GM19372 (cell line): ENCODE data around the gene ZNF778.
A peak's percentile ranks its signal among the peaks of the same experiment; 100 is the strongest.
"Not testable (repeated sequence)": the region's sequence is repeated elsewhere in the genome, so short reads cannot be mapped to it uniquely, and the experiment has no call there.

Source experiments
- ATAC-seq: cut with Tn5 transposase; IDR thresholded peaks from one replicate; pipeline ENCODE4 v1.9.1; 2021; ENCODE audit warnings: mild to moderate bottlenecking, low read depth, moderate library complexity; ENCODE audit not compliant: unreplicated experiment

Gene ZNF778

DNA sequence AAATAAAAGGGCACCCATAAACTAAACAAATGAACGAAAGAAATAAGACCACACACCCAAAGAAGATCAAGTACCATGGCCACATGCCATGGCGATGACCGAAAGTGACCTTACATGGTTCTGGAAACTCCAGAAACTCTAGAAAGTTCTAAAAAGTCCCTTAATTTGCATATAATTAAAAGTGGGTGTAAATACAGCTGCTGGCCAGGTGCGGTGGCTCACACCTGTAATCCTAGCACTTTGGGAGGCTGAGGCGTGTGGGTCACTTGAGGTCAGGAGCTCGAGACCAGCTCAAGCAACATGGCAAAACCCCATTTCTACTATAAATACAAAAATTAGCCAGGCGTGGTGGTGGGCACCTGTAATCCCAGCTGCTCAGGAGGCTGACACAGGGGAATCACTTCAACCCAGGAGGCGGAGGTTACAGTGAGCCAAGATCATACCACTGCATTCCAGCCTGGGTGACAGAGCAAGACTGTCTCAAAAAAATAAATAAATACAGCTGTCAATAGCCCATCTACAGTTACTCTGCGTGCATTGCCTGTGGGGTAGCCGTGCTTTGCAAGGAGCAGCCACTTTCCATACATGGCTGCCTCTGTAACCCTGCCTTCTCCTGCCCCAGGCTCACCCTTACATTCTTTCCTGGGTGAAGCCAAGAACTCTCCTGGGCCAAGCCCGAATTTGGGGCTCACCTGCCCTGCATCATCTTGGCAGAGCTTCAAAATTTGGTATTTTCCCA is 7.2 kb upstream of the ZNF778 start:
- no peak for ATAC-seq

DNA sequence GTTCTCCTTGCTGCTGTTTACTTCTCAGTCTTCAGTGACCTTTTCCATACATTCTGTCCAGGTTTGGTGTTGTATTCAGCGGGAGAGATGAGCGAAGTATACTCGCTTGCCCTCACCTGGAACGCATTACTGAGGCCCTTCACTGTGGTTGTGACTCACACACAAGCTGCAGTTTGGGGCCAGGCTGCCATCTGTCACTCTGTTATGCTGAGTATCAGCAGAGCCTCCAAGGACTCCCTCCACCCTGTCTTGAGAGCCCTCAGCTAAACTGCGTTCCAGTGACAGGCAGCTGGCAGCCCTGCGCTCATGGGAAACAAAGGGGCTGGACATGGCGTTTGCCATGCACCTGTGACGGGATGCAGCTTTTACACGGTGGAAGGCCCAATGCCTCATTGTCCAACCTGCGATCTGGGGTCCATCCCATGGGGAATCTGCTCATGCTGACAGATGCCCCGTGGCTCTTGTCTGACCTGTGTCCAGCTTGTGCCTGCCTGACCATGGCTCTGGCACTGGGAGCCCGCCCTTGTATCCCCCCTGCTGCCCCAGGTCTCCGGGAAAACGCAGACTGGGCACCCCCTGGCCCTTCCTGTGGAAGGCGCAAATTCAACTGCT is 6.5 kb upstream of the ZNF778 start:
- ATAC-seq, result no peak

DNA sequence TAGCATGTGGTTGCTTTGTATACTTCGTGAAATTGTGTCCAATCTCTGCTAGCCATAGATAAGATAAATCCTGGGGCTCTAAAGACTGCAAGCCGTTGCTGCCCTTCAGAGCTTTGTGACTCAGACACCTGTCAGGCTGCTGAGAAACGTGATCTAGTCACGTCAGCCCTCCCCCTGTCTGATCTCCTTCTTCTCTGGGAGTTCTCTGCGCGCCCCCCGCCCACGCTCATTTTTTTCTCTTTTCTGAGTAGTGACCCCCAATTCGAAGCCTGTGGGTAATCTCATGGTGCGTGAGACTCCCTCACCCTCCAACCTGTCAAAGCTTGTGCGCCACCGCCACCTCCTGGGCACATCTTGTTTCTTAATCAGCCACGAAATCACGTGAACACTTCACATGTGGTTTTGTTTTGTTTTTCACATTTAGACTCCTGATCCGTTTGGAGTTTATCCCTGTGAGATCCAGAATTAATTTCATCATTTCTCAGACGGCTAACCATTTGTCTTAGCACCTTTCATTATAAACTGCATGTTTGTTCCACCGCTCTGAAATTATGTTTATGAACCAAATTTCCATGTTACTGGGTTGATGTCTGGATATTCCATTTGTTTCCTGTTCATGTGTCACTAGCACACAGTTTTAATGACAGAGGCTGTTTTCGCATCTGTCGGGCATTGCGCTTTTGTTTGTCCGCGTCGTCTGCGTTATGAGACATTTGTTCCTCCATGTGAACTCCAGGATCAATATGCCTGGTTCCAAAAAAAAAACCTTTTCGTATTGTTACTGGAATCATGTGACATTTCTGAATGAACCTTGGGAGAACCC is 977 bp upstream of the ZNF778 start:
- no peak for ATAC-seq

DNA sequence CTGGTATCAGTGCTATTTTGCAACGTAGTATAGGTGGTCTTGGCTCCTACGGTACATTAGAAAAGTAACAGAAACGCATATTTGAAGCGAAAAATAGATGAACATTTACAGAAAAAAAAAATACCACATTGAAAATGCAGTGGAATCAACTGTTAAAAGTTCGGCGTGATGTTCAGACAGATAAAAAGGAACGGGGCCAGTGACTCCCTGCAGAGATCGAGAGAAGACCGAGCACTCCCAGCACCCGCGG is 440 bp upstream of the ZNF778 start:
- no peak for ATAC-seq

DNA sequence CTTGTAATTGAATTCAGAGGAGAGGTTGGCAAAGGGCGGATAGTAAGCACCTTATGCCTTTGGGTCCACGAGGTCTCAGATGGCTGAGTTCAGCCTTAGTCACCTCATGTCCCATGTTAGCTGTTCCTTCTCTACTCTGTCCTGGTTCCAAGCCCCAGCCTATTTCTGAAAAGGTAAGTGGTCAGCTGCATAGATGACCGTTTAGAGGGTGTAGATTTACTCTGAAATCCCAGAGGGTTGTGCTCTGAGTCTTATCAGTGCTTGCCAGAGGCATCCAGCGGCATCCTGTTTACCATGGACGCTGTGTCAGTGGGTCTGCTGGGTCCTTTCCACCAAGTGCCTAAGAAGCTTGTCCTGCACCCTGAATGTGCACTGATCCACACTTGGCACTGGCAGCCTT is 1.9 kb downstream of the ZNF778 start:
- ATAC-seq, result no peak

DNA sequence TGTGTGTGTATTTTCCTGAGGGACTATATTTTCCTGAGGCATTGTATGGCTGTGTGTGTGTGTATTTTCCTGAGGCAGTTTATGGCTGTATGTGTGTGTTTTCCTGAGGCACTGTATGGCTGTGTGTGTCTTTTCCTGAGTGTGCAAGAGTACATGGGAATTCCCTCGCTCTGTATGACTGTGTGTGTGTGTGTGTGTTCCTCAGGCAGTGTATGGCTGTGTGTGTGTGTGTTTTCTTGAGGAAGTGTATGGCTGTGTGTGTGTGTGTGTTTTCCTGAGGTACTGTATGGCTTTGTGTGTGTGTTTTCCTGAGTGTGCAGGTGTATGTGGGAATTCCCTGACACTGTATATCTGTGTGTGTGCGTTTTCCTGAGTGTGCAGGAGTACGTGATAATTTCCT is 4.1 kb downstream of the ZNF778 start:
- no peak for ATAC-seq

DNA sequence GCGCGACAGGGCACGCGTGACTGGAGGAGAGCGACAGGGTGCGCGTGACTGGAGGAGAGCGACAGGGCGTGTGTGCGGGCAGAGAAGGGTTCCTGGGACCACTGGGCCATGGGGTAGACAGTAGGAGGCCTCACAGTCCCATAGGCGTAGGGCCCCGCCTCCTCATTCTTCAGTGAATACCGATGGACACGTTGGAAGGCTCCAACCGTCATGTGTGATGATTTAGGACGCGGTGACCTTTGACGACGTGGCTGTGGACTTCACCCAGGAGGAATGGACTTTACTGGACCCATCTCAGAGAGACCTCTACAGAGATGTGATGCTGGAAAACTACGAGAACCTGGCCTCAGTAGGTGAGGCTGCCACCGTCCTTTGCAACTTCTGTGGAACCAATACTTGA is 5.4 kb downstream of the ZNF778 start:
- ATAC-seq, result no peak

DNA sequence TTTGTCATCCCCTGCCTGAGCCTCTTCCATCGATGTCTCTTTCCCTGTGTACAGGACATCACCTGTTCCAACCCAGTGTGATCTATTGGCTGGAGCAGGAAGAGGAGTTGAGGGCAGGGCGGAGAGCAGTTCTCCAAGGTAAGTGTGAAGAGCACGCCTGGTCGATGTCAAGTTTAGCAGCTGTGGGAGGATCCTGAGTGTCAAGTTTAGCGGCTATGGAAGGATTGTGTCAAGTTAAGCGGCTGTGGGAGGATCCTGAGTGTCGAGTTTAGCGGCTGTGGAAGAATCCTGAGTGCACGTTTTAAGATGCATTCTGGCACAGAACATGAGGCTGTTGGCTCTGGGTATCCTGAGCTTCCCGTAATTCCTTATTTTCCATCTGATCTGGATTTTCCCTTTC is 7.2 kb downstream of the ZNF778 start:
- ATAC-seq, result no peak

DNA sequence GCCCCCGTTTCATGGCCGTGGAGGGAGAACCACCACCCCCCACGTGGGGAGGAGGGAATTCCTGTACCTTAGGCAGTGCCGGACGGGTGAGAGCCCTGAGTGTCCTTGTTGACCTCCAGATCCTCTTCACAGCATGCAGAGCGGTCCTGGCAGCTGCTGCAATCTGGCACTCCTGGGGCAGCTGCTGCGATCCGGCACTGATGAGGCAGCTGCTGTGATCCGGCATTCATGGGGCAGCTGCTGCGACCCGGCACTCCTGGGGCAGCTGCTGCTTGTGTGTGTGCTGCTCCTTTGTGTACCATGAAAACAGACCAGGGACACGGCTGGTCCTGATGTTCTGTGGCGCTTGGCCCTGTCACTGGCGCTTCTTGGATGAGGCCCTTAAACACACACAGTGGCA is 12.8 kb downstream of the ZNF778 start:
- ATAC-seq, result no peak

DNA sequence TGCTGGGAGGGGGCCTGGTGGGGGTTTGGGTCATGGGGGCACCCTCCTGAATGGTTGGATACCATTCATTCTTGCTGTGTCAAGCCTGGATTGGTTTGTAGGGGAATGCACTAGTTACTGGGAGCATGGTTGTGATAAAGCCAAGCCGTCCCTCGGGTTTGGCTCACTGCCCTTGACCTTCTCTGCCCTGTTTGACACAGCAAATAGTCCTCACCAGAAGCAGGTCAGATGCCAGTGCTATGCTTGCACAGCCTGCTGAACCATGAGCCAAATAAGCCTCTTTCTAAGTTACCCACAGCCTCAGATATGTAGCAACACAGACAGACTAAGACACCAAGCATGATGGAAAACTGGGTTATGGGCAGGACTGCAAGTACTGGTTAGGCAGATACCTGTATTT is 14.6 kb downstream of the ZNF778 start:
- ATAC-seq, result no peak

DNA sequence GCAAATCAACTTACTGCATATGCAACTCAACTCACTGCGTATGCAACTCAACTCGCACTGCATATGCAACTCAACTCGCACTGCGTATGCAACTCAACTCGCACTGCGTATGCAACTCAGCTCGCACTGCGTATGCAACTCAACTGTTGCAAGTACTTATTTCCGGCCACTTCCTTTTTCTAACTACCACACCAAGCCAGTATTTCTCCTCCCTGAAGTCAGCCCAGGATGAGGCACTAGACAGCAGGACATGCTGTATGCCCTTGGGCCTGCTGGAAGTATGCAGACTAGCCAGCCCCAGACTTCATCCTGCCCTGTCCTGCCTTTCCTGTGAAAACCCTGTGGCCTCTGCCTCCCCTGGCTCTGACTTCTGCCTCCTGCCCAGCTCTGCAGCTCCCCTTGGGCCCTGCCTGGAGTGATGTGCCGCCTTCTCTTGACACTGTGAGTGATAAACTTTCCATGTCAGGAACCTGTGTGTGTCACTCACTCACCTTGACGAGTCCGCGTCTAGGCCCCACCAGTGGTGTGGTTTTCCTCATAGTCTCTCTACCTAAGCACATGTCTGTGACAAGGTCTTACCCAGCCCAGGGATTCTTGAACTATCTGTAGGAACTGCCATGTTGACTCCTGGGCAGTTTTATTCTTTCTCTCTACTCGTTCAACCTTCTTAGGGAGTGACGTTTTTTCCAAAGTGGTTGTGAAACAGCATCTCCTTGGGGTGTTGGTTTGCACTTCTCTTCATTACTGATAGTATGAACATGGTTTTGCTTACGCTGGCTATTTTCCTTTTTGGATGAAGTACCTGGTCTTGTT is 16.4 kb downstream of the ZNF778 start:
- no peak for ATAC-seq

DNA sequence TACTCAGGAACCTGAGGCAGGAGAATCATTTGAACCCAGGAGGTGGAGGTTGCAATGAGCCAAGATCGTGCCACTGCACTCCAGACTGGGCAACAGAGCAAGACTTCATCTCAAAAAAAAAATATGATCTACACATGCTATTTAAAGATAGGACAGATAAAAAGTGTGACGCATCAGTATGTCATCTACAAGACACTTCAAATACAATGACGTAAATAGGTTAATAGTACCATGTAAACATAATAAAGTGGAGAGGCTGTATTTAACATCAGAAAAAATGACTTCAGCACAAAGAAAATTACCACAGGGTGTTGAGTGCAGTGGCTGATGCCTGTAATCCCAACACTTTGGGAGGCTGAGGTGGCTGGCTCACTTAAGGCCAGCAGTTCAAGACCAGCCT is 20.2 kb downstream of the ZNF778 start:
- no peak for ATAC-seq

DNA sequence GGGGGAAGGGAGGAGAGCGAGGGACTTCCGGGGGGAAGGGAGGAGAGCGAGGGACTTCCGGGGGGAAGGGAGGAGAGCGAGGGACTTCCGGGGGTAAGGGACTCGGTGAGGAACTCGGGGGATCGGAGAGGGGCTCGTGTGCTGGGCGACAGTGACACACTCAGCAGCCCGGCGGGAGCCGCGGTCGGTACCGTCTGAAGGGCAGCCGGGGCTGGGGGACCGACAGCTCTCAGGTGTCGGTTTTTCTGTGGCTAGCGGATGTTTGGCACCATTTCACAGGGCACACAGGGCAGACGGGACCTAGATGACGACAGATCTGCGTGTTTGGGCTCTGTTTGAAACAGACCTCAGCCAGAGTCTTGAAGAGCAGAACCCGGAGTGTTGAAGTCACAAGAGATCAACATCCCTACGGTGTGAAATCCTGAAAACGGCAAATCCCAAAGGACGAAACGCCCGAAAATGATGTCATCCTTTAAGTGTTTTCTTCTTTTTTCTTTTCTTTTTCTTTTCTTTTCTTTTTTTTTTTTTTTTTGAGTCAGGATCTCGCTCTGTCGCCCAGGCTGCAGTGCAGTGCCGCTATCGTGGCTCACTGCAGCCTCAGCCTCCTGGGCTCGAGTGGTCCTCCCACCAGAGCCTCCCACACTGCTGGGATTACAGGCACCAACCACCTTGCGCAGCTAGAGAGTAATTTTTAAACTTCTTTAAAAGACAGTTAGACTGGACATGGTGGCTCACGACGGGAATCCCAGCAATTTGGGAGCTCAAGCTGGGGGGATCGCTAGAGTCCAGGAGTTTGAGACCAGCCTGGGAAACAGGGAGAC is 23.9 kb downstream of the ZNF778 start:
- peak; percentile 71 for ATAC-seq

DNA sequence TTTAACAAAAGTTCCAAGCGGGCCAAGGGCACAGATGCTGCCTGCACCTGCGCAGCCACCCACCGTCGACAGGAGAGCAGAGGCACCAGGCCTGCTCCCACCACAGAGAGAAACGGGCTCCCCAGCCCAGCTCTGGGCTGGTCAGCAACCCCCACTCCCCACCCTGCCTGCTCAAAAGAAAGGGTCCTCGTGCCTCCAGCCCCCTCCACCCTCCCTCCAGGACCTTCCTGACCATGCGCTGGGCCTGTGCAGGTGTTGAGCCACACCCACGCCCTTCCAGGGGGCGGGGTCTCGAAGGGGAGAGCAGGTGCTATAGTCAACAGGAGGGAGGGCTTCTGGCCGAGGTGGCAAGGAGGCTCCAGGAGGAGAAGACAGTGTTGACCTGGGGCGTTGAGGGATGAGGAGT is 25.3 kb downstream of the ZNF778 start:
- no peak for ATAC-seq

DNA sequence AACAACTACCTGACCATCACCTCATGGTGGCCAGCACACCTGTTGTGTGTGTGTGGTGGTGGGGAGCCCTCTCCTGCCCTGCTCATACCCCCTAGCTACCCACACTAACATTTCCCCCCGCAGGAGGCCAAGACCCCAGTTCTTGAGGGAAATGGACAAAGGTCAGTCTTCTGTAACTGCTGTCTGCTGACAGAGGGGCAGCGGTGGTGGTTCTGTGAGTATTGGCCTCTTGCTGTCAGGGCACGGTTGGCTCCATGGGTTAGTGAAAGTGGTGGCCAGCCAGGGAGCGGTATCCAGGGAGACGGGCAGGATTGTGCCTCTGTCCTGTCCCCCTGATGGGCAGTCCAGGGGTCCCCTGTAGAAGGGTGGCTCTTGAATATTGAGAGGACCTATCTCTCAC is 26.2 kb downstream of the ZNF778 start:
- no peak for ATAC-seq

DNA sequence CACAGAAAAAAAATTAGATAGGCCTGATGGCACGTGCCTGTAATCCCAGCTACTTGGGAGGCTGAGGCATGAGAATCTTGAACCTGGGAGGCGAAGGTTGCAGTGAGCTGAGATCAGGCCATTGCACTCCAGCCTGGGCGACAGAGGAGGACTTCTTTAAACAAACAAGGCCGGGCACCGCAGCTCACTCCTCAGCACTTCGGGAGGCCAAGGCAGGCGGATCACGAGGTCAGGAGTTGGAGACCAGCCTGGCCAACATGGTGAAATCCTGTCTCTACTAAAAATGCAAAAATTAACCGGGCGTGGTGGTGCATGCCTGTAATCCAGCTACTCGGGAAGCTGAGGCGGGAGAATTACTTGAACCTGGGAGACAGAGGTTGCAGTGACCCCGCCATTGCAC is 26.8 kb downstream of the ZNF778 start:
- ATAC-seq, result not testable (repeated sequence)

DNA sequence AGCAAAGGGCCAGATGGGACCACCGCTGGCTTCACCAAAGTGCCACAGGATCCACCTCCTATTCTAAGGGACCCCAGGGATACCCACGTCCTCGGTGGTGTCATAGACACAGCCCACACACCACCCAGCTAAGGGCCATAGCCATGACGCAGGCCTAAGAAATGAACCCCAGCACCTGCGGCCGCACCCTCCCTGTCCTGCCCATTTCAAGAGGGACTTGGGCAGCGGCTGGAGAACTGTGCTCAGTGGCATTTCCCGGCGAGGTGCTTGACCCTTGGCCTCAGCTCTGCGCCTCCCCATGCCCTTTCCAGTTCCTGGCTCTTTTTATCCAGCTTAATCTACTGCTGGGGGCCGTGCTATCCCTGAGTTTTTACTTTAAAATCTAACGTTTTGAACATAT is 27.3 kb downstream of the ZNF778 start:
- ATAC-seq, result no peak

DNA sequence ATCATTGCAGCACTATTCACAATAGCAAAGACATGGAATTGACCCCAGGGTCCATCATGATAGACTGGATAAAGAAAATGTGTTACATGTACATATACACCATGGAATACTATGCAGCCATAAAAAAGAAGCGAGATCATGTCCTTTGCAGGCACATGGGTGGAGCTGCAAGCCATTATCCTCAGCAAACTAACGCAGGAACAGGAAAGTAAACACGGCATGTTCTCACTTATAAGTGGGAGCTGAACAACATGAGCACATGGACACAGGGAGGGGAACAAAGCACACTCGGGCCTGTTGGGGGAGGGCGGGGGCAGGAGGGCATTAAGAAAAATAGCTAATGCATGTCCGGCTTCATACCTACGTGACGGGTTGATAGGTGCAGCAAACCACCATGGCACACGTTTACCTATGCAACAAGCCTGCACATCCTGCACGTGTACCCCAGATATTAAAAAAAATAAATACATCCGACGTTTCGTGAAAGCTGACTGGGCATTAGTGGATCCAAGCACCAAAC is 28.9 kb downstream of the ZNF778 start:
- no peak for ATAC-seq

DNA sequence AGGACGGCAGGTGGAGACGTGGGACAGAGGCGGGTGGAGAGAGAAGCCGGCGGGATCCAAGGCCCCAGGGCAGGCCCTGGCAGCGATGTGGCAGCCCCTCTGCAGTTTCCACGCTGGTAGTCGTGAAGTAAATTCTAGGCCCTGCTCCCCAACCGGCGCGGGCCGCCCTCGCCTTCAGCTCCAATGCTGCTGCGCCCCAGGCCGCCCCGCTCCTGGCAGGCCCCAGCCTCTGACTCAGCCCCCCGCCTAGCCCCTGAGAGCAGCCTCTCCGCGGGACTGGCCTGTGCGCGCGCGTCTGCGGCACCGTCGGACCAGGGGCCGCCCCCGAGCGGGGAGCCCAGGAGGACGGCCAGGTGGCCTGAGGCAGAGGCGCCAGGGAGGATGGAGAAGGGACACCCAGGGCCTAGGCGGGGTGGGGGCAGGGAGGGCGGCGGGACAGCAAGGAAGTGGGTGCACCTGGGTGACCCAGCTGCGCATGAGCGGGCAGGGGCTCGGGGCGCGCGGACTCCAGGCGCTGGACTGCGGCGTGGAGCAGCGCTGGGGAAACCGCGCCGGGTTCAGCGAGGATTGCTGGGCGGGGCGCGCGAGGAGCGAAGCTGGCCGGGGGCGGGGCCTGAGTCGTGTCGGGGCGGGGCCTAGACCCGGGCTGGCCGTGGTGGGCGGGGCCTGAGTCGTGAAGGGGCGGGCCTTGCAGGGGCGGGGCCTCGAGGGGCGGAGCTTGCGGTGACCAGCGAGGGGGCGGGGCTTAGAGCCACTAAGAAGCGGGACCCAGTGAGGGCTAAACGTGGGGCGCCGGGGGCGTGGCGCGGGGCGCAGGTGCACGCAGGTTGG is 29.6 kb downstream of the ZNF778 start:
- ATAC-seq, result peak; percentile 86
